ENCODE data around the gene TSGA10IP. TPM values are rescaled to one million over a fixed set of nuclear protein-coding genes. Genes with fewer than 3 reads are reported as not detected.

Gene TSGA10IP
- total RNA-seq, 1 donor from 2014 or later = not detected

GRCh38 chr11:65962141-65962564, 16.9 kb downstream of the TSGA10IP start:
- Mint-ChIP-seq H3K4me1 (peaks cover 34% of the 10 kb centered on the region), H3K4me3 (peak overlapping the region; percentile 90), H3K27me3 (peaks cover 1% of the 10 kb centered on the region), H3K36me3 (ENCODE audit: low read depth) (peaks cover 43% of the 10 kb centered on the region), H3K27ac (peak overlapping the region; percentile 78), H3K9me3 (no peaks in the 10 kb centered on the region)
- intact Hi-C loops (cut with micrococcal nuclease) = no loop called here
- no peak for DNase-seq

- DNase-seq = no peak
- H3K4me3 Mint-ChIP-seq = no peak overlapping the region
- H3K9me3 Mint-ChIP-seq = no peaks in the 10 kb centered on the region
- peaks cover 61% of the 10 kb centered on the region for H3K36me3 Mint-ChIP-seq (ENCODE audit: low read depth)
- intact Hi-C loops (cut with micrococcal nuclease) = no loop called here
- peaks cover 1% of the 10 kb centered on the region for H3K27me3 Mint-ChIP-seq
- H3K27ac Mint-ChIP-seq = no peak overlapping the region
- peaks cover 30% of the 10 kb centered on the region for H3K4me1 Mint-ChIP-seq
Measured at GRCh38 chr11:65964906-65965305, 19.6 kb downstream of the TSGA10IP start.

GRCh38 chr11:65965986-65966762, 20.9 kb downstream of the TSGA10IP start:
- intact Hi-C loops (cut with micrococcal nuclease) = no loop called here
- H3K4me1 Mint-ChIP-seq = peaks cover 25% of the 10 kb centered on the region
- H3K27ac Mint-ChIP-seq = no peak overlapping the region
- DNase-seq = no peak
- no peak overlapping the region for H3K4me3 Mint-ChIP-seq
- H3K36me3 Mint-ChIP-seq (ENCODE audit: low read depth) = peaks cover 68% of the 10 kb centered on the region
- H3K9me3 Mint-ChIP-seq = no peaks in the 10 kb centered on the region
- H3K27me3 Mint-ChIP-seq = peaks cover 1% of the 10 kb centered on the region

GRCh38 chr11:65967329-65967934, 22.2 kb downstream of the TSGA10IP start:
- intact Hi-C loops (cut with micrococcal nuclease) = no loop called here
- Mint-ChIP-seq H3K27ac (no peak overlapping the region), H3K27me3 (no peaks in the 10 kb centered on the region), H3K36me3 (ENCODE audit: low read depth) (peaks cover 70% of the 10 kb centered on the region), H3K4me3 (no peak overlapping the region), H3K4me1 (peaks cover 19% of the 10 kb centered on the region), H3K9me3 (no peaks in the 10 kb centered on the region)
- no peak for DNase-seq

- DNase-seq = no peak
- Mint-ChIP-seq H3K27me3 (no peaks in the 10 kb centered on the region), H3K4me1 (peaks cover 6% of the 10 kb centered on the region), H3K36me3 (ENCODE audit: low read depth) (peaks cover 72% of the 10 kb centered on the region), H3K4me3 (no peak overlapping the region), H3K27ac (no peak overlapping the region), H3K9me3 (no peaks in the 10 kb centered on the region)
- intact Hi-C loops (cut with micrococcal nuclease) = no loop called here
Measured at GRCh38 chr11:65968600-65969482, 23.6 kb downstream of the TSGA10IP start.

- intact Hi-C loops (cut with micrococcal nuclease) = no loop called here
- Mint-ChIP-seq H3K27me3 (no peaks in the 10 kb centered on the region), H3K27ac (no peak overlapping the region), H3K4me1 (peaks cover 4% of the 10 kb centered on the region), H3K9me3 (no peaks in the 10 kb centered on the region), H3K36me3 (ENCODE audit: low read depth) (peaks cover 61% of the 10 kb centered on the region), H3K4me3 (no peak overlapping the region)
- DNase-seq = no peak
Measured at GRCh38 chr11:65972116-65972515, 26.8 kb downstream of the TSGA10IP start.

- peaks cover 59% of the 10 kb centered on the region for H3K36me3 Mint-ChIP-seq (ENCODE audit: low read depth)
- no peak overlapping the region for H3K27ac Mint-ChIP-seq
- no peaks in the 10 kb centered on the region for H3K27me3 Mint-ChIP-seq
- DNase-seq = no peak
- intact Hi-C loops (cut with micrococcal nuclease) = no loop called here
- H3K4me1 Mint-ChIP-seq = peaks cover 2% of the 10 kb centered on the region
- H3K4me3 Mint-ChIP-seq = no peak overlapping the region
- no peaks in the 10 kb centered on the region for H3K9me3 Mint-ChIP-seq
Measured at GRCh38 chr11:65973439-65974110, 28.3 kb downstream of the TSGA10IP start.

GRCh38 chr11:65975771-65976170, 30.5 kb downstream of the TSGA10IP start:
- H3K27ac Mint-ChIP-seq = no peak overlapping the region
- no peak for DNase-seq
- H3K4me1 Mint-ChIP-seq = peaks cover 5% of the 10 kb centered on the region
- no peak overlapping the region for H3K4me3 Mint-ChIP-seq
- H3K9me3 Mint-ChIP-seq = no peaks in the 10 kb centered on the region
- no peaks in the 10 kb centered on the region for H3K27me3 Mint-ChIP-seq
- intact Hi-C loops (cut with micrococcal nuclease) = no loop called here
- H3K36me3 Mint-ChIP-seq (ENCODE audit: low read depth) = peaks cover 53% of the 10 kb centered on the region

GRCh38 chr11:65976216-65977176, 31.2 kb downstream of the TSGA10IP start:
- intact Hi-C loops (cut with micrococcal nuclease) = no loop called here
- Mint-ChIP-seq H3K4me1 (peaks cover 5% of the 10 kb centered on the region), H3K27ac (no peak overlapping the region), H3K4me3 (no peak overlapping the region), H3K27me3 (no peaks in the 10 kb centered on the region), H3K9me3 (no peaks in the 10 kb centered on the region), H3K36me3 (ENCODE audit: low read depth) (peaks cover 53% of the 10 kb centered on the region)
- no peak for DNase-seq

- no peaks in the 10 kb centered on the region for H3K9me3 Mint-ChIP-seq
- peaks cover 42% of the 10 kb centered on the region for H3K36me3 Mint-ChIP-seq (ENCODE audit: low read depth)
- no peak for DNase-seq
- H3K27ac Mint-ChIP-seq = no peak overlapping the region
- H3K4me1 Mint-ChIP-seq = peaks cover 5% of the 10 kb centered on the region
- no peak overlapping the region for H3K4me3 Mint-ChIP-seq
- intact Hi-C loops (cut with micrococcal nuclease) = no loop called here
- H3K27me3 Mint-ChIP-seq = no peaks in the 10 kb centered on the region
Measured at GRCh38 chr11:65977621-65978390, 32.5 kb downstream of the TSGA10IP start.

- peaks cover 34% of the 10 kb centered on the region for H3K36me3 Mint-ChIP-seq (ENCODE audit: low read depth)
- H3K4me3 Mint-ChIP-seq = no peak overlapping the region
- H3K9me3 Mint-ChIP-seq = no peaks in the 10 kb centered on the region
- H3K27me3 Mint-ChIP-seq = no peaks in the 10 kb centered on the region
- peaks cover 5% of the 10 kb centered on the region for H3K4me1 Mint-ChIP-seq
- no peak for DNase-seq
- H3K27ac Mint-ChIP-seq = no peak overlapping the region
- intact Hi-C loops (cut with micrococcal nuclease) = no loop called here
Measured at GRCh38 chr11:65978391-65979238, 33.3 kb downstream of the TSGA10IP start.

All from activated CD4-positive, alpha-beta T cell treated with anti-CD3 and anti-CD28 coated beads, Interleukin-2, amount 10 ng/mL, durations not matched to agents 24 days and 14 days (primary cell).